NCI-H2227 (cell line): Measurements from ENCODE around the gene AIDA.
"Not testable (repeated sequence)": the region's sequence is repeated elsewhere in the genome, so short reads cannot be mapped to it uniquely, and the experiment has no call there.

Experiments used
- DNase-seq: peaks from one replicate; lab custom pipeline; 2025; ENCODE audit not compliant: unreplicated experiment; lab: John Stamatoyannopoulos, UW

AIDA gene

DNA sequence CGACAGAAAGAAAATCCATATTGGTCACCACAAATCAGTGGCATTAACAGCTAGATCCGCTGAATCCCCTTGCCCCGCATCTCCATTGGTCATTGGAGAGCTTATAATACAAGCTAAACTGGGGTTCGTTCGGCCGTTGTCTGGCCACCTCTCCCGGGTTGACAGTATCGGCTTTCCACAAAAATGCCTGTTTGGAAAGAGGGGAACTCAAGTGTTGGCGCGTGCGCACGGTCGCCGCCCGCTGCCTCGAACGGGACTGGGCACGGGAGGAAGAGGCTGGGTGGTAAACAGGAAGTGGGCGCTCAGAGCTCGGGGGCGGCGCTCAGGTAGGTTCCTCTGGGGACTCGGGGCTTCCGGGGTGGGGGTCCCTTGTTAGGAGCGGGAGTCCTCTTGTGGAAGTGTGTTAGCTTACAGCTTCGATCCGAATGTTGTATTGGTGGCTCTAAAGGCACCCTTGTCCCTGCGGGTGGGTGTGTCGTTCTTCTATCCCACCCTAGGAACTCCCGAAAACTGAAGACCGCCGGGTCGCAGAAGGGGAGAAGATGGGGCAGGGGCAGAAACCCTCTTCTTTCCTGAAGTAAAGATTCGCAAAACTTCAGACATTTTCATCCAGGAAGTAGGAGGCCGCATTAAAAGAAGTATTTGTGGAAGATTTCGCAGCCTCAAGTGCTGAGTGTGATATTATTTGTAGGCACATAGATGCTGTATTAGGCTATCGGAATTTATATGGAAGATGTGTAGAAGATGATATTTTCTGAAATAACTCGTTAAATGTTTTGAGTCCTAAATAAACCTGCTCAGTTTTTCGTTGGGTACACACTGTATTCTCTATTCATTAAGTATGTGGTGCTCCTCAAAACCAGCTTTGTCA is 1.0 kb upstream of the AIDA start:
- DNase-seq: peak; percentile 98

DNA sequence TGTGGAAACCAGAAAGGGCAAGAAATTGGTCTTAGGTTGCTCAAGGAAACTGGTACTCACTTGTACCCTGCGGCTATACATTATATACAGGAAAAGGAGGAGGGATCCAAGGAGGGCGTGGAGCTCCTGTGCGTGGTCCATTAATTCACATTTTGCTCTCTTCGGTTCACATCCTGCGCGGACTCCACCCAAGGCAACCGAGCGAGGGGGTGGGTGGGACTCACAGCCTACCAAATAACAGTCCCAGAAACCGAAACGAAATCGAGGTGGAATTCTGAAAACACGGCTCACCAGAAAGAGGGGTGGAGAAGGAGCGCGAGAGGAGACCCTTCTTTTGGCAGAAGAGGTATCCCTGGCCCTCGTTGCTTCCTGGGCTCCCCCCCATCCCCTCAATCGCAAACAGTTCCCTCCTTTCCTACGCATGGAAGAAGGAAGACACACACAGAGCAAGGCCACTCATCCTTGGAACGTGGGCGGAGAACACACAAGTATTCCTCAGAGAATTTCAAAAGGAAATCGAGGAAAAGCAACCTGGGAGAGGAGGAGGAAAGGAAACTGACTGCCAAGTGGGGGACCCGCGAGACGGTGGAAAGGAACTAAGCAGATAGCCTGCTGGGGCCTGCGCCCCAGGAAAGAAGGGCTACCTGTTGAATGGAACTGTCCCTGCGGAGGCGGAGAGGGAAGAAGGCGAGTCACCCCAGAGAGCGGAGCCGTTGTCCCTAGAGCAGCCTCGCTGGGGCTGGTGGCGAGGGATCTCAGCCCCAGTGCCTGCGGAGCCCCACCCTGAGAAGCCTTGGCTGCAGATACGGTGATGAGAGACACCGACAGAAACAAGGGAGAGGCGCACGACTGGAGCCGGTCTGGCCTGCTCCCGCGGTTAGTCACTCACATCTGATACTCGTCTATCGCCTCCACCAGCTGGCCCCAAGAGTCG is 705 bp downstream of the AIDA start:
- peak; percentile 61 for DNase-seq

GRCh38 chr1:222709700-222710153 is 2.6 kb downstream of the AIDA start:
- no peak for DNase-seq

DNA sequence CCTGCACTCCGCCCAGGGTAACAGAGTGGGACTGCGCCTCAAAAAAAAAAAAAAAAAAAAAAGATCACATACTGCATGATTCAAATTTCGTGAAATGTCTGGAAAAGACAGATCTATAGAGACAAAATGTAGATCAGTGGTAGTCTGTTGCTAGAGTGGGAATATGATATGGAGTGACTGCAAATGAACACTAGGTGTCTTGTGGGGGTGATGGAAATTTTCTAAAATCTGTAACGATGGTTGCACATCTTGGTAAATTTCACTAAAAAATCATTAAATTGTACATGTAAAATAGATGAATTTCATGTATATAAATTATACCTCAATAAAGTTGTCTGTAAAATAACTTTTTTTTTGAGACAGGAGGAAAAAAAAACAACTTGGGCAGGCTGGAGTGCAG is 5.5 kb downstream of the AIDA start:
- no peak for DNase-seq

- DNase-seq: no peak
Observed at GRCh38 chr1:222704260-222704659, 8.0 kb downstream of the AIDA start.

DNA sequence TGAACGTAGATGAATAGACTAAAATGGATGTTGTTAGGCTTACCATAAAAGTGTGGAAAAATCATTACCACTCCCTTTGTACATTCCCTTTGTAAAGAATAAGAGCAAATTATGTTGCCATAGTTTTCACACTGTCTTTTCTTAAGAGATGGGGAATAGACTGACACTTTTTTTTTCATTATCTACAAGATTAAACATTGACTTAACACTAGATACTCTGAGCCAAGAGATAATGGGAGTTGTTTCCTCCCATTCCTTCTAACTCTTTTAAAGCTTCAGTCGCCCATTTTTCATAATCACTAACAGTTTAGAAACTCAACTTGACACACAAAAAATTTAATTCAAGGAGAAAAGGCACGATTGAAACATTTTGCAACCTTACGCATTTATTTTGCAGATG is 10.1 kb downstream of the AIDA start:
- DNase-seq: no peak

GRCh38 chr1:222697826-222698225 is 14.5 kb downstream of the AIDA start:
- no peak for DNase-seq

DNA sequence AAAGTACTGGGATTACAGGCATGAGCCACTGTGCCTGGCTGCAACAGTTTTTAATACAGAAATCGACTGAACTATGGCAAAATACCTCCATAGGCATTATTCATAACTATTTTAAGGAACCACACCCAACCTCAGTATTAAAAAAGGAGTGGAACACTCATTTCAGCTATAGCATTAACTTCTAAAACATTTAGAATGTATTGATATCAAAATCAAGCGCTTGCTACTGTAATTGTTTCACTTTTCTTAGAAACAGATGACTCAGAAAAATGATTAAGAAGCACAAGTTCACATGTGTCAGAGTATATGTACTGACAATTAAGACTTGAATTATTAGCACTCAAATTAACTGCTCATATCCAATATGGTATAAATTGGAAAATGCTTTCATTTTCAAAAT is 15.1 kb downstream of the AIDA start:
- no peak for DNase-seq

DNA sequence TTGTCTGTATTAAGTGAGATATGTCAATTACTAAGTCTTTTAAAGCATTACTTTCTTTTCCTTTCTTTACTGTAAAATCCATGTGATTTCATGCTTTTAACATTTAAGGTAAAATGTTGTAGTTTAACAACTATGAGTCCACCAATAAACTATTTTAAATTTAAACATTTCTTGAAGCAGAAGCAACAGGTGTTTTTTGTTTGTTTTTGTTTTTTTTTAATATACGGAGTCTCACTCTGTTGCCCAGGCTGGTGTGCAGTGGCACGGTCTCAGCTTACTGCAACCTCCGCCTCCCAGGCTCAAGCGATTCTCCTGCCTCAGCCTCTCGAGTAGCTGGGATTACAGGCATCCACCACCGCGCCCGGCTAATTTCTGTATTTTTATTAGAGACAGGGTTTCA is 15.6 kb downstream of the AIDA start:
- no peak for DNase-seq

DNA sequence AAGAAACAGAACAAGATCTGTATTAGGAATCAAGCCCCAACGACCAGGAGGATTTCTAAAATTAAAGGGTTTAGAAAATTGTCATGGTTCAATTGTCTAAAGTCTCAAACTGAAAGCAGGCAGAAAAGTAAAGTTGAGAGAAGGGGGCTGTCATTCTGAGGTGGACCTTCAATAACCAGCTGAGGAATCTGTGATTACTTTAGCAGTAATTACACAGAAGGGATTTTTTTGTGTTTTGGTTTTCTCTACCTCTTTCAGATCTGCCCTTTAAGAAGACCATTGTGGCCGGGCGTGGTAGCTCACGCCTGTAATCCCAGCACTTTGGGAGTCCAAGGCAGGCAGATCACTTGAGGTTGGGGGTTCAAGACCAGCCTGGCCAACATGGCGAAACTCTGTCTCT is 17.4 kb downstream of the AIDA start:
- no peak for DNase-seq

- no peak for DNase-seq
Observed at GRCh38 chr1:222691016-222691415, 21.3 kb downstream of the AIDA start.

GRCh38 chr1:222680080-222680479 is 32.2 kb downstream of the AIDA start:
- DNase-seq: peak; percentile 13

DNA sequence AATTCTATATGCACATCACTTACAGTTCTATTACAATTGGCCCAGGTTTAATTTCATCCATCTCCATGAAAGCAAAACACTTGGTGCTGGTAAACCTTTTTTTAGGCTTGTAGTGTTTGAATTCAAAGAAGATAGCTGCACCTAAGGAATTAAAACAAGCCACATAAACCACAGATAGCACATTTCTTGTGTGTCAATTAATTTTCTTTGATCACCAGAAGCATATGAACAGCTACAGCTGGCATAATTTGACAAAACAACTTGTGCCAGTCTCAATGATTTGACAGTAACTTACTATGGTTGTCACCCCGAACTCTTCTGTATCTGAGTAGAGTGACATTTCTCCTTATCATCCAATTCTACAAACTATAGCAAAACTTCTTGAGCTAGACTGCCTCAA is 42.2 kb downstream of the AIDA start:
- DNase-seq: no peak

DNA sequence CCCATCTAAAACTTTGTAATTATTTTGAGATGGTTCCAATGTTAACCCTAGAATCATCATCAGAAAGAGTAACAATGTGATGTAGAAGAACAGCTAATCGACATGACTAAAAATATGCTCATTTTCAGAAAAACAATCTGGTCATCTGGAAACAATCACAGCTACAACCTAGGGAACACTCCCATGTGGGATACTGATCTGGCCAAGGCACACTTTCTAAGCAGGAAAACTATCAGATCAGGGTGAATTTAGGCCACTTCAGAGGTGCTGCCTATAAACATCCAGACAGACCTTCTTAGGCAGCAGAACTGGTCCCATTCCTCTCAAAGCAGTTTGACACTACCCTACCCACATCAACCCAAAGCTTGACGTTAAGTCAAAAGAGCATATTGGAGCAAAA is 43.2 kb downstream of the AIDA start:
- not testable (repeated sequence) for DNase-seq

DNA sequence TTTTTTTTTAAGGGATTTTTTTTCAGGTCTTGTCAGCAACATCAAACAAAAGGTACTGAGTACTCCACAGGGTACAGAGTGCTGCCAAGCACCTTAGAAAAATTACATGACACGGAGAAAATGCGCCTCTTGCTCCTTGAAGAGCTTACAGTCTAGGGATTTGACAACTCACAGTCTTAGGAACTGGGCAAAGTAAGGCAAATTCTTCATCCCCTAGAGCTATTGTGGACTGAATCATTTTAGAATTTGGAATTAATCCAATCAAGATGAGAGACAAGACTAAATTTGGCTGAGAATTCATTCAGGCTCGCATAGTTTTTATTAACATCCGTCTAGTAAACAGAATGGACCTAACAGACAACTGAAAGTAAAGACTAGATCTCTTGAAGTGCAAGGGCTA is 44.1 kb downstream of the AIDA start:
- DNase-seq: not testable (repeated sequence)

- no peak for DNase-seq
Observed at GRCh38 chr1:222665964-222666363, 46.3 kb downstream of the AIDA start.

DNA sequence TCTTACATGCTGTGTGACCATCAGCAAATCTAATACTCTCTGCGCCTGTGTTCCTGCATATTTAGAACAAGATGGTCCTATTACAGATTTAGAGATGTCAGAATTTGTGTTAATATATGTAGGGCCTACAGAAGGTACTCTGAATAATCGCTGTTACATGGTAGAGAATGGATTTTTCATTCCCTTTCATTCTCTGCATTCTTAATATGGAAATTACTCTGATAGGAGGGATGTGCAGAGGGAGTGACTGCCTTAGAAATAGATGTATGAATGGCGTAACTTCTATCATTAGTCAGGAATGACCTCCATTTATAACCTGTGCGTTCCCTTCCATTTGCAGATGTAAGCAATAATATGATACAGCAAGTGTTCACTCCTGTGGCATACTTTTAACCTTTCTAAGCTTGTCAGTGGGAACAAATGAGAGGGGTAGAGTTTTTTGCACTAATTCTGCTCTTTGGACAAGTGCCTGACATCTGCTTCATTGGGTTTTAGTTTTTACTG is 48.8 kb downstream of the AIDA start:
- DNase-seq: no peak

GRCh38 chr1:222657899-222658298 is 54.4 kb downstream of the AIDA start:
- DNase-seq: no peak

DNA sequence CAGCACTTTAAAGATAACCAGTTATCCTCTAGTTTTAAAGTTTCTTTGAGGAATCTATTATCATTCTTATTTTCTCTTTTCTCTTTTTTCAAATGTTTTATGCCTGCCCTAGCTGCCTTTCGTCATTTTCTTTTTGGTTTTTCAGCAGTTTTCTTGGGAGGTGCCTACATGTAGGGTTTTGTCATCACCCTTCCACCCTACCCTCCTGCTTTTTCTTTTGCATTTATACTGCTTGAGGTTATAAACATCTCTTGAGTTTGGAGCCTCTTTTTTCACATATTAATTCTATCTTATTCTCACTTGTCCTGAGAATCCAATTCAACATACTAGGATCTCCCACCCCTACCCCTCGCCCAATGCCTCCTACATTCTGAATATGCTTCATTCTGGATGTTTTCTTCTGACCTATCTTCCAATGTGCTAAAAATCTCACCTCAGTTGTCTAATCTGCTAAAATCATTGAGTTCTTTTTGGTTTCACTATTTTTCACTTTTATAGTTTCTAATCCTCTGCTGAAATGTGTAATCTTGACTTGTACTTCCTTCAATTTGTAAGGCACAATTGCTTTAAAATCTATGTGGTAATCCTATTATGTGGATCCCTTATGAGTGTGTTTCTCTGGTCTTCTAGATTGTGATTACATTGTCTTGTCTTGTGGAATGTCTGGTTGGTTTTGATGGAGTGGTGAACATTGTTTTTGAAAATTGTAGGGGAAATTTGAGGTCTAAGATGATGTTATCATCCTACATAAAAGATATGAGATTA is 55.7 kb downstream of the AIDA start:
- DNase-seq: no peak

DNA sequence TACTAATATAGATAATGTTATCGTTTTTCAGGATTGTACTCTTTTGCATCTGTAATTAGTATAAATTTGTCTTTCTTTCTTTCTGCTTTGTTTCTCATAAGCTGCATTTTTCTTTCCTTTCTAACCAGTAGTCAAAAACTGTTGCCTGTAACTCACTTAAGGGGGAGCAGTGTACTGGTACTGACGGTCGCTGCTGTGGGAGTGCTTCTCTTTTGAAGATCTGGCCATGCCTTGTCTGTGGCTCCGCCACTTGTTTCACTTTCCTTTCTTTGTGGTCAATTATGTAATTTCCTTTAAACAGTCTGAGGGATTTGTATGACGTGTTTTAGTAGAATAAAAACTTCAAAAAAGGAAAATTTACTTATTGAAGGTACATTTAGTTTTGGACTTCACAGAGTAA is 57.4 kb downstream of the AIDA start:
- DNase-seq: no peak
